Esophagus muscularis mucosa (tissue), 4 donors: ENCODE measurements around the gene SPDYE16. TPM values are rescaled to one million over a fixed set of nuclear protein-coding genes. Genes with fewer than 3 reads are reported as not detected.
"Not testable (repeated sequence)": the region's sequence is repeated elsewhere in the genome, so short reads cannot be mapped to it uniquely, and the experiment has no call there.

Experiments used
- DNase-seq: peaks from one replicate; pipeline ENCODE4 v3.0.0-alpha.2; 2017; ENCODE audit errors: extremely low spot score
- H3K27ac ChIP-seq, 4 donors: fragments of 200-600 bp; sonication (generic); replicated peaks in 1 of 4; 1 replicate in 3 of 4; 2 replicates in 1 of 4; pipeline ENCODE4 v1.5.1; 2016 to 2019; ENCODE audit warnings: mild to moderate bottlenecking in 1 of 4
- H3K27me3 ChIP-seq, 4 donors: fragments of 200-600 bp; sonication (generic); one replicate each; pipeline versions ENCODE4 v1.5.1 to v1.6.0; 2016 to 2019
- H3K36me3 ChIP-seq, 4 donors: fragments of 200-600 bp; sonication (generic); one replicate each; pipeline ENCODE4 v1.5.1; 2016 to 2019
- H3K4me1 ChIP-seq, 4 donors: fragments of 200-600 bp; sonication (generic); one replicate each; pipeline ENCODE4 v1.5.1; 2016 to 2019
- H3K4me3 ChIP-seq, 4 donors: fragments of 200-600 bp; sonication (generic); 1 replicate in 2 of 4; 2 replicates in 2 of 4; pipeline ENCODE4 v1.5.1; 2016 to 2019; ENCODE audit warnings: mild to moderate bottlenecking in 4 of 4, moderate library complexity in 1 of 4
- H3K9me3 ChIP-seq, 4 donors: fragments of 200-600 bp; sonication (generic); 1 replicate in 3 of 4; 2 replicates in 1 of 4; pipeline ENCODE4 v1.5.1; 2016 to 2019
- WGBS: methylation state at CpG from one replicate; pipeline ENCODE4 v1.1.5; 2018; 5-methylcytosine and 5-hydroxymethylcytosine counted together
- intact Hi-C: fragments of 100-400 bp; cut with DNase I; formaldehyde crosslinking; loops from one replicate; pipeline ENCODE4 v1.15.1; 2023
- small RNA-seq, 3 donors: library from RNA; depleted of rRNA; stranded (forward); fragments of <200 nt; gene quantifications; one replicate each; pipeline ENCODE3, GENCODE V24; 2016
- total RNA-seq, 4 donors: library from RNA; depleted of rRNA; stranded (reverse); fragments of >200 nt; gene quantifications; one replicate each; pipeline versions ENCODE4 v1.1.0 to v1.2.1, GENCODE V29; 2016

The SPDYE16 gene
- total RNA-seq, 4 donors from 2014 or later: 0.19 TPM; not detected in 3

DNA sequence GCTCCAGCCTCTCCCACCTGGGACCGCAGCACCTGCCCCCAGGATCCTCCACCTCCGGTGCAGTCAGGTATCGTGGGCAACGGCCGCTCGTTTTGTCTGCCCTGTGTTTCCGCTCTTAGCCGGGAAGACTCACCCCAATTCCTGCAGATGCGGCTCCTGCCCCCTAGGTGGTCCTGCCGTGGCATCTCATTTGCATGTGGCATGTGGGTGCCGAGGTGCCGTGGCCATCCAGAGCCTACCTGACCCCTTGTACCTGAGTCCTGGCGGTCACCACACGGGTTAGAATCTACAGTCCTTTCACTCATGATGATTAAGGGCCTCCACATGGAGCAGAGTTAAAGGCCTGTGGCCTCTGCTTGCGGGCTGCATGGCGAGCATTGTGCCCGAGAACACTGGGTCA is 60.0 kb downstream of the SPDYE16 start:
- H3K27me3 ChIP-seq, H3K27ac ChIP-seq, H3K4me1 ChIP-seq, H3K4me3 ChIP-seq, DNase-seq, intact Hi-C loops, H3K9me3 ChIP-seq: not testable (repeated sequence)
- peaks cover 8 to 42% (median 17%) of the 10 kb centered on the region in 4 donors for H3K36me3 ChIP-seq
- 94% methylated on average over 8 of the region's 17 CpGs for WGBS

DNA sequence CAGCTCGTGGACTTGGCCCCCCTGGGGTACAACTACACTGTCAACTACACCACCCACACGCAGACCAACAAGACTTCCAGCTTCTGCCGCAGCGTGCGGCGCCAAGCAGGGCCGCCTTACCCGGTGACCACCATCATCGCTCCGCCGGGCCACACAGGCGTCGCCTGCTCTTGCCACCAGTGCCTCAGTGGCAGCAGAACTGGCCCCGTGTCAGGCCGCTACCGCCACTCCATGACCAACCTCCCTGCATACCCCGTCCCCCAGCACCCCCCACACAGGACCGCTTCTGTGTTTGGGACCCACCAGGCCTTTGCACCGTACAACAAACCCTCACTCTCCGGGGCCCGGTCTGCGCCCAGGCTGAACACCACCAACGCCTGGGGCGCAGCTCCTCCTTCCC is 60.4 kb downstream of the SPDYE16 start:
- WGBS: 96% methylated on average over 13 of the region's 24 CpGs
- H3K4me3 ChIP-seq, H3K27me3 ChIP-seq, H3K9me3 ChIP-seq, DNase-seq, intact Hi-C loops, H3K27ac ChIP-seq, H3K4me1 ChIP-seq: not testable (repeated sequence)
- peaks cover 8 to 42% (median 17%) of the 10 kb centered on the region in 4 donors for H3K36me3 ChIP-seq

Small RNAs within 50 kb of the gene (small RNA-seq; reads per million reads assigned to genes)
- gene RF00019: 0 reads per million in 3 donors

Other genes with a start within 250 kb of the SPDYE16 start
- 1,000 to 10,000 TPM in 3 of 4 donors, 100 to 1,000 TPM in 1; 927 to 2,513 (median 1,694) TPM for gene HSPB1, start 240.6 kb downstream of the SPDYE16 start, total RNA-seq
- gene YWHAG, start 184.3 kb downstream of the SPDYE16 start, total RNA-seq: 10 to 100 TPM; 55.7 to 91.6 (median 73.7) TPM
- gene SSC4D, start 133.6 kb downstream of the SPDYE16 start, total RNA-seq: under 1 TPM in 3 of 4 donors, not detected in 1; 0.39 to 0.66 (median 0.46) TPM
- 1 to 10 TPM in 1 of 4 donors, under 1 TPM in 1, not detected in 2; 0.46 to 1.0 TPM for gene ZP3, start 118.3 kb downstream of the SPDYE16 start, total RNA-seq
- gene DTX2, start 81.6 kb downstream of the SPDYE16 start, total RNA-seq: 10 to 100 TPM; 18.1 to 35.2 (median 25.3) TPM
- gene UPK3B, start 32.7 kb downstream of the SPDYE16 start, total RNA-seq: under 1 TPM in 2 of 4 donors, not detected in 2; 0.75 to 0.84 TPM
- 10 to 100 TPM in 2 of 4 donors, 1 to 10 TPM in 2; 4.9 to 16.4 (median 9.3) TPM for gene POMZP3, start 84.0 kb upstream of the SPDYE16 start, total RNA-seq